ENCODE data around the gene KAT5.
"Not testable (repeated sequence)": the region's sequence is repeated elsewhere in the genome, so short reads cannot be mapped to it uniquely, and the experiment has no call there.

The KAT5 gene

GRCh38 chr11:65685981-65686380, 26.1 kb upstream of the KAT5 start:
- H3K4me2 ChIP-seq (ENCODE audit: low read depth, low read length, poor library complexity, severe bottlenecking), result no peak overlapping the region
- no peaks in the 10 kb centered on the region for H3K9me2 ChIP-seq (replicated peaks; ENCODE audit: insufficient read depth, low read length)
- H3K27ac ChIP-seq (ENCODE audit: low read depth, low read length), result no peak overlapping the region
- H3K36me3 ChIP-seq (ENCODE audit: low read length), result no peaks in the 10 kb centered on the region
- TF ChIP-seq, protein P1, sequence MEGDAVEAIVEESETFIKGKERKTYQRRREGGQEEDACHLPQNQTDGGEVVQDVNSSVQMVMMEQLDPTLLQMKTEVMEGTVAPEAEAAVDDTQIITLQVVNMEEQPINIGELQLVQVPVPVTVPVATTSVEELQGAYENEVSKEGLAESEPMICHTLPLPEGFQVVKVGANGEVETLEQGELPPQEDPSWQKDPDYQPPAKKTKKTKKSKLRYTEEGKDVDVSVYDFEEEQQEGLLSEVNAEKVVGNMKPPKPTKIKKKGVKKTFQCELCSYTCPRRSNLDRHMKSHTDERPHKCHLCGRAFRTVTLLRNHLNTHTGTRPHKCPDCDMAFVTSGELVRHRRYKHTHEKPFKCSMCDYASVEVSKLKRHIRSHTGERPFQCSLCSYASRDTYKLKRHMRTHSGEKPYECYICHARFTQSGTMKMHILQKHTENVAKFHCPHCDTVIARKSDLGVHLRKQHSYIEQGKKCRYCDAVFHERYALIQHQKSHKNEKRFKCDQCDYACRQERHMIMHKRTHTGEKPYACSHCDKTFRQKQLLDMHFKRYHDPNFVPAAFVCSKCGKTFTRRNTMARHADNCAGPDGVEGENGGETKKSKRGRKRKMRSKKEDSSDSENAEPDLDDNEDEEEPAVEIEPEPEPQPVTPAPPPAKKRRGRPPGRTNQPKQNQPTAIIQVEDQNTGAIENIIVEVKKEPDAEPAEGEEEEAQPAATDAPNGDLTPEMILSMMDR (IDR thresholded peaks at IDR 0.05; ENCODE audit: insufficient read depth, low read length, poor library complexity, severe bottlenecking), result no peak
- TF ChIP-seq EZH2phosphoT487 (conservative IDR thresholded peaks at IDR 0.05; ENCODE audit: low read length), result no peak
- no peaks in the 10 kb centered on the region for H3K9me3 ChIP-seq (ENCODE audit: insufficient read depth, low read length)
- H3F3A ChIP-seq (ENCODE audit: insufficient read depth), result no peaks in the 10 kb centered on the region
- H3K9ac ChIP-seq (ENCODE audit: low read length), result no peak overlapping the region
- no peaks in the 10 kb centered on the region for H3K27me3 ChIP-seq (ENCODE audit: low read length)
- no peak overlapping the region for H3K4me3 ChIP-seq (ENCODE audit: insufficient read depth, low read length, poor library complexity, severe bottlenecking)
- H2AFZ ChIP-seq (ENCODE audit: low read depth, low read length, severe bottlenecking), result no peak overlapping the region
- no peaks in the 10 kb centered on the region for H4K20me1 ChIP-seq (ENCODE audit: low read depth, low read length)
- no peaks in the 10 kb centered on the region for H3K79me2 ChIP-seq (ENCODE audit: insufficient read depth, low read length)

DNA sequence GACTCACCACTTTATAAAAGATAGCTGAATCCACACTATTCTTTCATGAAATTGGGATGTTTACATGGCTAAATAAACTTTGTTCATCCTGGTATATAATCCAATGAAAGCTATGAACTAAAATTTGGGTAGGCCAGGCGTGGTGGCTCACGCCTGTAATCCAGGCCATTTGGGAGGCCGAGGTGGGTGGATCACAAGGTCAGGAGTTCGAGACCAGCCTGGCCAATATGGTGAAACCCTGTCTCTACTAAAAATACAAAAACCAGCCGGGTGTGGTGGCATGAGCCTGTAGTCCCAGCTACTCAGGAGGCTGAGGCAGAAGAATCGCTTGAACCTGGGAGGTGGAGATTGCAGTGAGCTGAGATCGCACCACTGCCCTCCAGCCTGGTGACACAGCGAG, 20.2 kb upstream of the KAT5 start:
- H3K36me3 ChIP-seq (ENCODE audit: low read length); H3K4me3 ChIP-seq (ENCODE audit: insufficient read depth, low read length, poor library complexity, severe bottlenecking); H3K9ac ChIP-seq (ENCODE audit: low read length); H3K27me3 ChIP-seq (ENCODE audit: low read length); H3K79me2 ChIP-seq (ENCODE audit: insufficient read depth, low read length); H2AFZ ChIP-seq (ENCODE audit: low read depth, low read length, severe bottlenecking); H3K4me2 ChIP-seq (ENCODE audit: low read depth, low read length, poor library complexity, severe bottlenecking); H3K27ac ChIP-seq (ENCODE audit: low read depth, low read length); H3F3A ChIP-seq (ENCODE audit: insufficient read depth); H4K20me1 ChIP-seq (ENCODE audit: low read depth, low read length); H3K9me2 ChIP-seq (replicated peaks; ENCODE audit: insufficient read depth, low read length); H3K9me3 ChIP-seq (ENCODE audit: insufficient read depth, low read length): not testable (repeated sequence)

- Histone ChIP-seq H4K20me1 (ENCODE audit: low read depth, low read length) (no peaks in the 10 kb centered on the region), H3K9ac (ENCODE audit: low read length) (no peak overlapping the region), H3K4me3 (ENCODE audit: insufficient read depth, low read length, poor library complexity, severe bottlenecking) (no peak overlapping the region), H3K27ac (ENCODE audit: low read depth, low read length) (no peak overlapping the region), H3K9me2 (replicated peaks; ENCODE audit: insufficient read depth, low read length) (no peaks in the 10 kb centered on the region), H3K9me3 (ENCODE audit: insufficient read depth, low read length) (no peaks in the 10 kb centered on the region), H3K27me3 (ENCODE audit: low read length) (no peaks in the 10 kb centered on the region), H3K4me2 (ENCODE audit: low read depth, low read length, poor library complexity, severe bottlenecking) (no peak overlapping the region), H3F3A (ENCODE audit: insufficient read depth) (no peaks in the 10 kb centered on the region), H3K79me2 (ENCODE audit: insufficient read depth, low read length) (no peaks in the 10 kb centered on the region), H3K36me3 (ENCODE audit: low read length) (no peaks in the 10 kb centered on the region), H2AFZ (ENCODE audit: low read depth, low read length, severe bottlenecking) (no peak overlapping the region)
- TF ChIP-seq, protein P1 (IDR thresholded peaks at IDR 0.05; ENCODE audit: insufficient read depth, low read length, poor library complexity, severe bottlenecking), result no peak
Observed at GRCh38 chr11:65692367-65692766, 19.7 kb upstream of the KAT5 start.

DNA sequence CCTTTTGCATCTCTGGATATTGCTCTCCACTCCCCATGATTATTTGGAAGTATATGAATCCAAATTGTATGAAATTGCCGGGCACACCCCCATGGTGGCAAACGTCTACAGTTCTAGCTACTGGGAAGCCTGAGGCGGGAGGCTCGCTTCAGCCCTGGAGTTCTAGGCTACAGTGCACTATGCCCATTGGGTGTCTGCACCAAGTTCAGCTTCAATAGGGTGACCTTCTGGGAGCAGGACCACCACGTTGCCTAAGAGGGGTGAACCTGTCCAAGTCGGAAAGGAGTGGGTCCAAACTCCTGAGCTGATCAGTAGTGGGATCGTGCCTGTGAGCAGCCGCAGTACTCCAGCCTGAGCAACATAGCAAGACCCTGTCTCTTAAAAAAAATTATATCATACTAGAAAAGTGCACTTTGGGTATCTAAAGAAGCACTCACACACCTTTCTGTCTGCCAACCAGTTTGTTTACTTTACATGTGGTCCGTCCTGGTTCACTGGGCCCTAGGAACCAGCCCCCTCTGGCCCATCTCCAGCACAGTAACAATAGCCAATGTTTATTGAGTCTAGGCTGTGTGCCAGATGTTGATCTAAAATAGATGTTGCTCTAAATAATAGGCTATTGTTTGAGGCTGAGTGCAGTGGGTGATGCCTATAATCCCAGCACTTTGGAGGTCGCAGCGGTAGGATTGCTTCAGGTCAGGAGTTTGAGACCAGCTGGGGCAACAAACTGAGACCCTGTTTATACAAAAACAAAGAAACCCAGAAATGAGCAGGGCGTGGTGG, 16.4 kb upstream of the KAT5 start:
- H3K4me2 ChIP-seq (ENCODE audit: low read depth, low read length, poor library complexity, severe bottlenecking), result no peak overlapping the region
- no peak overlapping the region for H3K4me3 ChIP-seq (ENCODE audit: insufficient read depth, low read length, poor library complexity, severe bottlenecking)
- no peaks in the 10 kb centered on the region for H3K9me2 ChIP-seq (replicated peaks; ENCODE audit: insufficient read depth, low read length)
- H3K27ac ChIP-seq (ENCODE audit: low read depth, low read length), result no peak overlapping the region
- no peaks in the 10 kb centered on the region for H3K9me3 ChIP-seq (ENCODE audit: insufficient read depth, low read length)
- H3K9ac ChIP-seq (ENCODE audit: low read length), result no peak overlapping the region
- no peaks in the 10 kb centered on the region for H4K20me1 ChIP-seq (ENCODE audit: low read depth, low read length)
- H3K36me3 ChIP-seq (ENCODE audit: low read length), result no peaks in the 10 kb centered on the region
- no peaks in the 10 kb centered on the region for H3K79me2 ChIP-seq (ENCODE audit: insufficient read depth, low read length)
- no peak overlapping the region for H2AFZ ChIP-seq (ENCODE audit: low read depth, low read length, severe bottlenecking)
- no peaks in the 10 kb centered on the region for H3F3A ChIP-seq (ENCODE audit: insufficient read depth)
- no peaks in the 10 kb centered on the region for H3K27me3 ChIP-seq (ENCODE audit: low read length)
- TF ChIP-seq EZH2phosphoT487 (conservative IDR thresholded peaks at IDR 0.05; ENCODE audit: low read length), result no peak
- TF ChIP-seq, protein P1 (IDR thresholded peaks at IDR 0.05; ENCODE audit: insufficient read depth, low read length, poor library complexity, severe bottlenecking), result no peak

Data from SU-DHL-6 (cell line).